Epithelial cell of proximal tubule (primary cell): Measurements from ENCODE around the gene ZFP30. TPM values are rescaled to one million over a fixed set of nuclear protein-coding genes. Genes with fewer than 3 reads are reported as not detected.

Source experiments
- DNase-seq: peaks from one replicate; pipeline ENCODE4 v3.0.0-alpha.2; 2011; ENCODE audit warnings: low read depth
- H3K4me3 ChIP-seq: 2 replicates; pipeline ENCODE4 v1.5.1; 2011; ENCODE audit warnings: low read depth, mild to moderate bottlenecking, low read length
- CTCF ChIP-seq: conservative IDR thresholded peaks from 2 replicates; pipeline ENCODE4 v1.5.1; 2012; ENCODE audit warnings: low read depth, mild to moderate bottlenecking, low read length
- total RNA-seq: library from RNA; depleted of rRNA; stranded (reverse); fragments of >200 nt; gene quantifications from 2 replicates; pipeline ENCODE4 v1.2.3, GENCODE V29; 2015

The ZFP30 gene
- total RNA-seq, result 4.6 and 9.5 TPM in 2 replicates

GRCh38 chr19:37655301-37655688, at the start of gene ZFP30:
TSS of gene ZFP30 (minus strand) at chr19:37655465. CDS start at chr19:37647822, 7,643 bp downstream.
- TF ChIP-seq CTCF, result no peak
- DNase-seq, result no peak

GRCh38 chr19:37699057-37699456, 43.8 kb upstream of the ZFP30 start:
- TF ChIP-seq CTCF, result no peak
- DNase-seq, result no peak
- H3K4me3 ChIP-seq, result no peak overlapping the region

More at GRCh38 chr19:37655301-37655688, at the start of gene ZFP30:
- peak within 1 kb of the TSS; percentile 72 for H3K4me3 ChIP-seq

- DNase-seq, result no peak
- TF ChIP-seq CTCF, result no peak
These were observed 43.0 kb upstream of the ZFP30 start for GRCh38 chr19:37698216-37698615.

GRCh38 chr19:37695144-37695899, 40.1 kb upstream of the ZFP30 start:
- no peak overlapping the region for H3K4me3 ChIP-seq
- no peak for DNase-seq
- TF ChIP-seq CTCF, result no peak

More at GRCh38 chr19:37698216-37698615, 43.0 kb upstream of the ZFP30 start:
- no peak overlapping the region for H3K4me3 ChIP-seq

GRCh38 chr19:37692956-37693620, 37.8 kb upstream of the ZFP30 start:
- DNase-seq, result no peak
- no peak overlapping the region for H3K4me3 ChIP-seq
- no peak for TF ChIP-seq CTCF

GRCh38 chr19:37691881-37692504, 36.7 kb upstream of the ZFP30 start:
- H3K4me3 ChIP-seq, result peak overlapping the region; percentile 66
- peak; percentile 22 for DNase-seq
- no peak for TF ChIP-seq CTCF
